Measurements from ENCODE around the gene RAPGEF2. TPM values are rescaled to one million over a fixed set of nuclear protein-coding genes. Genes with fewer than 3 reads are reported as not detected.

Gene RAPGEF2
- total and polyA plus RNA-seq, 2 donors = 13.6 to 78.7 TPM

- no peaks in the 10 kb centered on the region for H3K4me1 ChIP-seq (ENCODE audit: insufficient read depth)
- no peak overlapping the region for H3K27ac ChIP-seq (ENCODE audit: low read depth)
- no peaks in the 10 kb centered on the region for H3K36me3 ChIP-seq (ENCODE audit: insufficient read depth)
- WGBS = 29% methylated on average over 4 of the region's 4 CpGs
- H3K4me3 ChIP-seq (ENCODE audit: low read depth, low read length) = no peak overlapping the region
- DNase-seq (ENCODE audit: extremely low spot score) = peak; percentile 18
Observed at GRCh38 chr4:159401226-159401712, 298.4 kb downstream of the RAPGEF2 start.

GRCh38 chr4:159401791-159402380, 299.0 kb downstream of the RAPGEF2 start:
- no peaks in the 10 kb centered on the region for H3K4me1 ChIP-seq (ENCODE audit: insufficient read depth)
- DNase-seq (ENCODE audit: extremely low spot score) = no peak
- WGBS = 70% methylated on average over 6 of the region's 6 CpGs
- no peaks in the 10 kb centered on the region for H3K36me3 ChIP-seq (ENCODE audit: insufficient read depth)
- no peak overlapping the region for H3K27ac ChIP-seq (ENCODE audit: low read depth)
- H3K4me3 ChIP-seq (ENCODE audit: low read depth, low read length) = no peak overlapping the region

Small RNAs within 50 kb of the gene (small RNA-seq; reads per million reads assigned to genes)
- gene AC074344.1 (not detected), gene MIR3688-1 (not detected), gene RF00019 (not detected)

Measured in urinary bladder (tissue), 4 donors.